K562 (cell line): Measurements from ENCODE around the gene ARHGAP24. TPM values are rescaled to one million over a fixed set of nuclear protein-coding genes. Genes with fewer than 3 reads are reported as not detected.

Source experiments
- ATAC-seq: fragments of 200-7000 bp; cut with Tn5 transposase; 3 replicates; pipeline ENCODE4 v1.9.1; 2020; ENCODE audit warnings: moderate library complexity
- BruUV-seq: library from RNA; stranded (reverse); fragments of 400-500 nt; replicated peaks from 2 replicates; lab custom pipeline; 2021; lab: Mats Ljungman, UMichigan
- CTCF ChIA-PET: fragments of 300-600 bp; formaldehyde crosslinking; extraction: SDS; loops from one replicate; lab custom pipeline; 2021; ENCODE audit warnings: low intra/inter-chr PET ratio; lab: Yijun Ruan, JAX
- POLR2A ChIA-PET: fragments of 300-600, 350-650 bp; sonication (Branson Sonifier 250); formaldehyde crosslinking; extraction: SDS; loops from one replicate; lab custom pipeline; 2021; ENCODE audit warnings: antibody characterized with exemption, inconsistent platforms; lab: Yijun Ruan, JAX
- DNase-seq, 4 experiments: peaks; one replicate each; pipeline versions ENCODE4 v3.0.0 to v3.0.0-alpha.2; 2011 to 2018; ENCODE audit warnings: low spot score in 3 of 4, mixed read lengths in 3 of 4; ENCODE audit errors: extremely low read depth in 1 of 4
- FAIRE-seq: peaks from 2 replicates; lab custom pipeline; 2011; peaks lifted over from hg19 to GRCh38; lab: Jason Lieb, UNC
- H2AFZ ChIP-seq: 2 replicates; pipeline ENCODE4 v1.6.0; 2011; ENCODE audit warnings: low read depth, low read length, control low read depth, inconsistent platforms
- H3K27ac ChIP-seq: fragments of 200-600 bp; 3 replicates; pipeline ENCODE4 v1.8.0; 2011; ENCODE audit warnings: low read depth, mild to moderate bottlenecking, control low read depth, inconsistent platforms, low read length, moderate library complexity, mixed read lengths; ENCODE audit errors: extremely low read depth
- H3K27me3 ChIP-seq, 2 experiments: fragments of 300-600 bp in 1 of 2; 2 replicates in 1 of 2; 3 replicates in 1 of 2; pipeline versions ENCODE4 v1.6.0 to v1.8.0; 2011; ENCODE audit warnings: inconsistent platforms in 2 of 2, low read length in 2 of 2, mild to moderate bottlenecking in 1 of 2, mixed read lengths in 1 of 2, moderate library complexity in 1 of 2; ENCODE audit not compliant: control insufficient read depth in 2 of 2, insufficient read depth in 2 of 2
- H3K36me3 ChIP-seq: fragments of 300-600 bp; 3 replicates; pipeline ENCODE4 v1.8.0; 2011; ENCODE audit warnings: mild to moderate bottlenecking, low read length, inconsistent platforms; ENCODE audit not compliant: control insufficient read depth, insufficient read depth
- H3K4me1 ChIP-seq, 2 experiments: fragments of 200-600 bp in 1 of 2; replicated peaks in 1 of 2; 2 replicates in 1 of 2; 3 replicates in 1 of 2; pipeline versions ENCODE4 v1.5.1 to v1.8.0; 2011; ENCODE audit warnings: inconsistent platforms in 2 of 2, low read length in 2 of 2, mild to moderate bottlenecking in 1 of 2, mixed read lengths in 1 of 2, moderate library complexity in 1 of 2; ENCODE audit not compliant: control insufficient read depth in 2 of 2, insufficient read depth in 2 of 2
- H3K4me2 ChIP-seq: 2 replicates; pipeline ENCODE4 v1.6.1; 2011; ENCODE audit warnings: low read length, control low read depth, inconsistent platforms, mixed read lengths; ENCODE audit not compliant: insufficient read depth
- H3K4me3 ChIP-seq: fragments of 200-600 bp; sonication (generic), shearing (Covaris generic); 2 replicates; pipeline ENCODE4 v1.5.1; 2016; ENCODE audit warnings: control low read depth, inconsistent platforms
- H3K79me2 ChIP-seq: fragments of 200-600 bp; 3 replicates; pipeline ENCODE4 v1.8.0; 2011; ENCODE audit warnings: low read length, inconsistent platforms; ENCODE audit not compliant: control insufficient read depth, insufficient read depth
- H3K9ac ChIP-seq, 2 experiments: 2 replicates each; pipeline versions ENCODE4 v1.6.0 to v1.6.1; 2011; ENCODE audit warnings: low read depth in 2 of 2, low read length in 2 of 2, control low read depth in 1 of 2, inconsistent platforms in 1 of 2, mild to moderate bottlenecking in 1 of 2, mixed read lengths in 1 of 2; ENCODE audit not compliant: insufficient read depth in 1 of 2
- H3K9me1 ChIP-seq: one replicate; pipeline ENCODE4 v1.6.0; 2011; ENCODE audit warnings: inconsistent platforms, mild to moderate bottlenecking, low read length, moderate library complexity; ENCODE audit not compliant: control insufficient read depth, insufficient read depth
- H3K9me3 ChIP-seq: replicated peaks from 2 replicates; pipeline ENCODE4 v1.5.1; 2011; ENCODE audit warnings: low read depth, low read length, inconsistent platforms; ENCODE audit not compliant: control insufficient read depth, insufficient read depth
- H4K20me1 ChIP-seq: replicated peaks from 2 replicates; pipeline ENCODE4 v1.6.1; 2011; ENCODE audit warnings: low read length, inconsistent platforms, mixed read lengths; ENCODE audit not compliant: control insufficient read depth, insufficient read depth
- ADNP ChIP-seq: fragments of 200-800 bp; sonication (Bioruptor generic); IDR thresholded peaks from 2 replicates; pipeline ENCODE4 v1.6.1; 2016; ENCODE audit warnings: missing genetic modification characterization, missing compliant biosample characterization
- CBFA2T2 ChIP-seq: fragments of 450-650 bp; conservative IDR thresholded peaks from 2 replicates; pipeline ENCODE4 v1.6.1; 2017; ENCODE audit warnings: mild to moderate bottlenecking
- CBFA2T3 ChIP-seq: fragments of 450-650 bp; IDR thresholded peaks from 2 replicates; pipeline ENCODE4 v1.6.1; 2017
- CC2D1A ChIP-seq: fragments of 450-650 bp; IDR thresholded peaks from 2 replicates; pipeline ENCODE4 v1.6.1; 2017; ENCODE audit warnings: mild to moderate bottlenecking
- CXXC5 ChIP-seq: fragments of 250-450 bp; sonication (Bioruptor Pico); IDR thresholded peaks from 2 replicates; pipeline ENCODE4 v1.8.0; 2022; ENCODE audit warnings: inconsistent platforms, mild to moderate bottlenecking, moderate library complexity
- GATA2 ChIP-seq: sonication (generic); formaldehyde crosslinking; IDR thresholded peaks from 2 replicates; pipeline ENCODE4 v1.4.0; 2020; ENCODE audit warnings: mild to moderate bottlenecking, missing genetic modification reagents
- KLF1 ChIP-seq: fragments of 450-650 bp; IDR thresholded peaks from 2 replicates; pipeline ENCODE4 v1.6.1; 2016; ENCODE audit warnings: missing genetic modification characterization, missing compliant biosample characterization
- NCOR1 ChIP-seq: fragments of 450-650 bp; IDR thresholded peaks from 2 replicates; pipeline ENCODE4 v1.6.1; 2016; ENCODE audit warnings: mild to moderate bottlenecking, moderate library complexity
- NFATC3 ChIP-seq: fragments of 450-650 bp; IDR thresholded peaks from 2 replicates; pipeline ENCODE4 v1.6.1; 2017; ENCODE audit warnings: mild to moderate bottlenecking
- NFIC ChIP-seq: fragments of 450-650 bp; IDR thresholded peaks from 2 replicates; pipeline ENCODE4 v1.6.1; 2017; ENCODE audit warnings: mild to moderate bottlenecking, inconsistent platforms
- POLR2AphosphoS5 ChIP-seq: IDR thresholded peaks from 2 replicates; pipeline ENCODE4 v1.6.1; 2011; ENCODE audit warnings: mild to moderate bottlenecking, low read depth, low read length, moderate library complexity; ENCODE audit not compliant: control insufficient read depth, insufficient read depth
- POU5F1 ChIP-seq: fragments of 150-350 bp; IDR thresholded peaks from 2 replicates; pipeline ENCODE4 v1.6.1; 2014; ENCODE audit warnings: borderline replicate concordance, low read length, low read depth, mild to moderate bottlenecking; ENCODE audit not compliant: partially characterized antibody
- SOX6 ChIP-seq: fragments of 450-650 bp; IDR thresholded peaks from 2 replicates; pipeline ENCODE4 v1.6.1; 2014; ENCODE audit warnings: mild to moderate bottlenecking
- SP2 ChIP-seq: IDR thresholded peaks from 2 replicates; pipeline ENCODE4 v1.6.1; 2011; ENCODE audit warnings: mild to moderate bottlenecking, low read depth, low read length, moderate library complexity; ENCODE audit not compliant: poor library complexity, severe bottlenecking; ENCODE audit errors: extremely low read depth
- SREBF1 ChIP-seq: fragments of 150-350 bp; IDR thresholded peaks from 2 replicates; pipeline ENCODE4 v1.6.1; 2014; ENCODE audit warnings: antibody characterized with exemption, low read depth, low read length, borderline replicate concordance
- TEAD4 ChIP-seq, 2 experiments: sonication (generic) in 1 of 2; formaldehyde crosslinking in 1 of 2; IDR thresholded peaks; 2 replicates each; pipeline versions ENCODE4 v1.6.1 to v1.8.0; 2012 to 2022; ENCODE audit warnings: borderline replicate concordance in 1 of 2, inconsistent platforms in 1 of 2, low read length in 1 of 2, mild to moderate bottlenecking in 1 of 2, missing genetic modification reagents in 1 of 2
- ZNF354B ChIP-seq: fragments of 250-450 bp; sonication (Bioruptor Pico); IDR thresholded peaks from 2 replicates; pipeline ENCODE4 v1.4.0; 2020
- WGBS: fragments of 100-300 bp; shearing (Covaris generic); methylation state at CpG from one replicate; pipeline ENCODE4 v1.1.6; 2016; ENCODE audit warnings: low coverage, mixed read lengths; ENCODE audit not compliant: insufficient coverage; ENCODE audit errors: missing lambda C conversion rate; 5-methylcytosine and 5-hydroxymethylcytosine counted together
- in situ Hi-C: fragments of 300-500 bp; cut with MboI; formaldehyde crosslinking; loops from 4 replicates; pipeline ENCODE4 v1.15.0; 2018; ENCODE audit warnings: inconsistent platforms, mixed read lengths
- intact Hi-C: fragments of 100-400 bp; cut with micrococcal nuclease; formaldehyde crosslinking; loops from 2 replicates; pipeline ENCODE4 v1.14.2; 2022
- polyA plus RNA-seq, 8 experiments: library from polyadenylated mRNA; depleted of rRNA in 4 of 8; stranded (reverse) in 5 of 8; unstranded in 3 of 8; fragments of >200 nt; fragmentation: Nextera tagmentation in 2 of 8; fragmentation: Illumina TruSeq in 1 of 8; extraction: Ambion mirVana in 2 of 8; extraction: Trizol in 1 of 8; gene quantifications; 2 replicates each; pipeline versions ENCODE4 v1.2.1 to v1.2.3, GENCODE V29; 2011 to 2014; ENCODE audit warnings: inconsistent platforms in 1 of 8, missing spikeins in 1 of 8
- total RNA-seq, 7 experiments: library from RNA; depleted of rRNA in 6 of 7; stranded (reverse); fragments of >200 nt in 6 of 7; fragmentation: Illumina TruSeq in 2 of 7; extraction: Trizol in 2 of 7; gene quantifications; 2 replicates each; pipeline versions ENCODE4 v1.2.1 to v1.2.3, GENCODE V29; 2011 to 2021; ENCODE audit warnings: low replicate concordance in 1 of 7
- TF ChIP-seq, protein P1 (sequence below), 2 experiments: fragments of 200-800 bp in 1 of 2; sonication (Bioruptor generic) in 1 of 2; sonication (generic) in 1 of 2; formaldehyde crosslinking in 1 of 2; IDR thresholded peaks in 1 of 2; conservative IDR thresholded peaks in 1 of 2; 2 replicates each; pipeline versions ENCODE4 v1.5.0 to v1.6.1; 2016 to 2020; ENCODE audit warnings: missing compliant biosample characterization in 1 of 2, missing genetic modification characterization in 1 of 2, missing genetic modification reagents in 1 of 2
- TF ChIP-seq, protein P2 (sequence below): fragments of 250-450 bp; sonication (Bioruptor Pico); IDR thresholded peaks from 2 replicates; pipeline ENCODE4 v1.6.1; 2021; ENCODE audit warnings: mild to moderate bottlenecking
- TF ChIP-seq, protein P3 (sequence below): sonication (generic); formaldehyde crosslinking; IDR thresholded peaks from 2 replicates; pipeline ENCODE4 v1.8.0; 2022; ENCODE audit warnings: mild to moderate bottlenecking, missing genetic modification reagents, borderline replicate concordance

ARHGAP24 gene
- total and polyA plus RNA-seq, 9 of the 15 experiments (the other 6 are each of a cell fraction or from before 2014, with no cell fraction given) = 8.0 to 22.6 (median 14.0) TPM

DNA sequence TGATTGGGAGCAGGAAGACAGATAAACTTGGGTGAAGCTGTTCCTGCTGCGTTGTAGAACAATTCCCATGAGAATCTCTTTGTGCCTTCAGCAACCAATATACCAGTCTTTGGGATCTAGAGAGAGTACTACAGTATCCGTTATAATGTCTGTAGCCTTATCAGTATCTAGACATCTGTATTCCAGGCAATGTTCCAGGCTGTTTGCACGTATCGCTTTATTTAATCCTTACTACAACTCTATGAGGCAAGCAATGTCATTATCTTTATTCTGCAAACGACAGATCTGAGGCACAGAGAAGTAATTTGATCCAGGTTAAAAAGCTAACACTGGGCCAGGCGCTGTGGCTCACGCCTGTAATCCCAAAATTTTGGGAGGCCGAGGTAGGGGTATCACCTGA is 251.6 kb downstream of the ARHGAP24 start:
- H3K4me3 ChIP-seq = no peak overlapping the region
- H2AFZ ChIP-seq = peak overlapping the region; percentile 40
- peaks cover 5 to 22% of the 10 kb centered on the region in 2 experiments; a peak in 3 of 5 replicates for H3K4me1 ChIP-seq
- peaks cover 13% of the 10 kb centered on the region; the same call in 1 of the 3 replicates for H3K36me3 ChIP-seq
- ChIA-PET CTCF (no interaction called here), POLR2A (no interaction called here)
- no TSS peak for BruUV-seq
- H4K20me1 ChIP-seq = no peaks in the 10 kb centered on the region
- 8% methylated on average over 8 of the region's 8 CpGs for WGBS
- H3K27ac ChIP-seq = peak overlapping the region; percentile 78
- H3K9ac ChIP-seq = peak overlapping the region; percentile 15 to 28; a peak in 1 of 4 replicates
- peak overlapping the region; percentile 56 for H3K4me2 ChIP-seq
- H3K9me1 ChIP-seq = no peaks in the 10 kb centered on the region
- intact Hi-C loops = loop anchor here (5.0 kb wide), 1 partner anchor 149 kb away; no protein-coding TSS in a partner anchor
- no peaks in the 10 kb centered on the region for H3K79me2 ChIP-seq
- in situ Hi-C loops = loop anchor here (10.0 kb wide), 1 partner anchor 152 kb away; no protein-coding TSS in a partner anchor
- DNase-seq (peak in 3 of 4 experiments; percentile 10 to 44 (median 10)), ATAC-seq (peak; percentile 64), FAIRE-seq (peak; percentile 82)
- no peaks in the 10 kb centered on the region for H3K27me3 ChIP-seq
- no peaks in the 10 kb centered on the region for H3K9me3 ChIP-seq
- 0 out of 2 replicates have a peak, but pooled peaks have one; percentile 14 for TF ChIP-seq ADNP (tag)
- TF ChIP-seq GATA2 (CRISPR knock-in tag) = 0 out of 2 replicates have a peak, but pooled peaks have one; percentile 35
- peak; percentile 29; the same call in 1 of the 2 replicates for TF ChIP-seq NFIC
- no peak for TF ChIP-seq POU5F1
- no peak for TF ChIP-seq SREBF1
- TF ChIP-seq, protein P1, sequence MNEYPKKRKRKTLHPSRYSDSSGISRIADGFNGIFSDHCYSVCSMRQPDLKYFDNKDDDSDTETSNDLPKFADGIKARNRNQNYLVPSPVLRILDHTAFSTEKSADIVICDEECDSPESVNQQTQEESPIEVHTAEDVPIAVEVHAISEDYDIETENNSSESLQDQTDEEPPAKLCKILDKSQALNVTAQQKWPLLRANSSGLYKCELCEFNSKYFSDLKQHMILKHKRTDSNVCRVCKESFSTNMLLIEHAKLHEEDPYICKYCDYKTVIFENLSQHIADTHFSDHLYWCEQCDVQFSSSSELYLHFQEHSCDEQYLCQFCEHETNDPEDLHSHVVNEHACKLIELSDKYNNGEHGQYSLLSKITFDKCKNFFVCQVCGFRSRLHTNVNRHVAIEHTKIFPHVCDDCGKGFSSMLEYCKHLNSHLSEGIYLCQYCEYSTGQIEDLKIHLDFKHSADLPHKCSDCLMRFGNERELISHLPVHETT (CRISPR knock-in tag; conservative IDR thresholded peaks at IDR 0.05 in 1 of 2, IDR thresholded peaks at IDR 0.05 in 1 of 2) = no peak
- TF ChIP-seq NCOR1 = peak; percentile 29; the same call in 1 of the 2 replicates
- peak; percentile 58 for TF ChIP-seq TEAD4 (IDR thresholded peaks at IDR 0.05; ENCODE audit: low read length)
- TF ChIP-seq TEAD4 (CRISPR knock-in tag; IDR thresholded peaks at IDR 0.05; ENCODE audit: borderline replicate concordance) = no peak
- TF ChIP-seq CXXC5 (CRISPR knock-in tag) = peak; percentile 27; the same call in 1 of the 2 replicates
- peak; percentile 68 for TF ChIP-seq CBFA2T3
- TF ChIP-seq KLF1 (tag) = no peak
- no peak for TF ChIP-seq CC2D1A
- no peak for TF ChIP-seq POLR2AphosphoS5
- TF ChIP-seq, protein P2, sequence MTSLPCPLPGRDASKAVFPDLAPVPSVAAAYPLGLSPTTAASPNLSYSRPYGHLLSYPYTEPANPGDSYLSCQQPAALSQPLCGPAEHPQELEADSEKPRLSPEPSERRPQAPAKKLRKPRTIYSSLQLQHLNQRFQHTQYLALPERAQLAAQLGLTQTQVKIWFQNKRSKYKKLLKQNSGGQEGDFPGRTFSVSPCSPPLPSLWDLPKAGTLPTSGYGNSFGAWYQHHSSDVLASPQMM (CRISPR knock-in tag) = no peak
- TF ChIP-seq CBFA2T2 = 0 out of 2 replicates have a peak, but pooled peaks have one; percentile 18
- TF ChIP-seq, protein P3, sequence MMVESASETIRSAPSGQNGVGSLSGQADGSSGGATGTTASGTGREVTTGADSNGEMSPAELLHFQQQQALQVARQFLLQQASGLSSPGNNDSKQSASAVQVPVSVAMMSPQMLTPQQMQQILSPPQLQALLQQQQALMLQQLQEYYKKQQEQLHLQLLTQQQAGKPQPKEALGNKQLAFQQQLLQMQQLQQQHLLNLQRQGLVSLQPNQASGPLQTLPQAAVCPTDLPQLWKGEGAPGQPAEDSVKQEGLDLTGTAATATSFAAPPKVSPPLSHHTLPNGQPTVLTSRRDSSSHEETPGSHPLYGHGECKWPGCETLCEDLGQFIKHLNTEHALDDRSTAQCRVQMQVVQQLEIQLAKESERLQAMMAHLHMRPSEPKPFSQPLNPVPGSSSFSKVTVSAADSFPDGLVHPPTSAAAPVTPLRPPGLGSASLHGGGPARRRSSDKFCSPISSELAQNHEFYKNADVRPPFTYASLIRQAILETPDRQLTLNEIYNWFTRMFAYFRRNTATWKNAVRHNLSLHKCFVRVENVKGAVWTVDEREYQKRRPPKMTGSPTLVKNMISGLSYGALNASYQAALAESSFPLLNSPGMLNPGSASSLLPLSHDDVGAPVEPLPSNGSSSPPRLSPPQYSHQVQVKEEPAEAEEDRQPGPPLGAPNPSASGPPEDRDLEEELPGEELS (CRISPR knock-in tag) = no peak
- TF ChIP-seq NFATC3 = no peak
- TF ChIP-seq SP2 = no peak
- no peak for TF ChIP-seq ZNF354B
- peak; percentile 28; the same call in 1 of the 2 replicates for TF ChIP-seq SOX6
